ENCODE data around the gene TEX22. TPM values are rescaled to one million over a fixed set of nuclear protein-coding genes. Genes with fewer than 3 reads are reported as not detected.

TEX22 gene
- total and polyA plus RNA-seq, 8 donors = 0.18 to 0.35 TPM; not detected in 6

DNA sequence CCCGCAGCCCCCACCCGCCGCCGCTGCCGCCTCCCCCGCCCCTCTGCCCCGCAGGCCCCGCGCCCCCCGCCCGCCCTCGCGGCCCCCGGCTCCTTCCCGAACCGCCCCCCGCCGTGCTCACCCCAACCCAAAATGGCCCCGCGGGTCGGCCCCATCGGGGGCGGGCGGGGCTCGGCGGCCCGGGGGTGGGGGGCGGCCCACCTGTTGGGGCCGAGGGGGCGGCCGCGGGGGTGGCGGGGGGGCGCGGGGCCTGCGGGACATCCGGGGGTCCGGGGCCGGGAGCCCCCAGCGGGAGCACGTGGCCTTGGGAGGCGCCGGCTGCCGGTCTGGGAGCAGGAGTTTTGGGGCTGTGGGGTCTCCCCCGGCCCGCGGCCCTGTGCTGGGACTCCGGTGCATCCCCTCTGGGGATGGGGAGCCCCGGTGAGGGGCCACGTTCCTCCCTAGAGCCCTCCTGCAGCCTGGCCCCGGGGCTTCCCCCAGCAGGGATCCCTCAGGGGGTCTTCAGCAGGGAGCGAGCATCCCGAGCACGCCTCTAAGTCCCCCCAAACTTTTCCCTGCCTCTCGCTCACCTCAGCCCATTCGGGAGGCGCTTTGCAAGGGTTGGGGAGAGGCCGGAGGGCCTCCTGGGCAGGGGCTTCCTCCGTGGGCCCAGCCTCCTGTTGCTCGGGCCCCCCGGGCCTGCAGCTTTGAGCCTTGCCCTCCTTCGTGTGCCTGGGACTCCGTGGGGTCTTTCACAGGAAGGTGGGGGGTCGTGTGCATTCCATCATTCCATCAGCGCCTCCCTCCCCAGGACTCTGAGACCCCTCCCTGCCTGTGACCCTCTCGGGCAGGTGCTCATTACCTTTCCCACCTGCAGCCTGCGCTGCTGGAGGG lies 22.0 kb downstream of the TEX22 start:
- peak overlapping the region; percentile 73 to 86 (median 80) for H3K4me3 ChIP-seq
- no peak for DNase-seq
- H3K4me1 ChIP-seq = peaks cover 31 to 44% (median 39%) of the 10 kb centered on the region in 4 donors
- intact Hi-C loops (cut with DNase I; ENCODE audit: low total_unique reads) = no loop called here
- H3K36me3 ChIP-seq = peaks cover 0 to 9% (median 6%) of the 10 kb centered on the region in 4 donors
- H3K9me3 ChIP-seq = no peaks in the 10 kb centered on the region
- H3K27me3 ChIP-seq = no peaks in the 10 kb centered on the region
- 1 to 4% (median 3%) methylated on average over 10 to 66 of the region's 67 CpGs for WGBS, 5 donors
- peak overlapping the region in 4 of 5 donors; percentile 67 to 84 (median 76) for H3K27ac ChIP-seq
- TF ChIP-seq POLR2A (IDR thresholded peaks at IDR 0.05) (no peak), POLR2AphosphoS5 (IDR thresholded peaks at IDR 0.05) (no peak)

DNA sequence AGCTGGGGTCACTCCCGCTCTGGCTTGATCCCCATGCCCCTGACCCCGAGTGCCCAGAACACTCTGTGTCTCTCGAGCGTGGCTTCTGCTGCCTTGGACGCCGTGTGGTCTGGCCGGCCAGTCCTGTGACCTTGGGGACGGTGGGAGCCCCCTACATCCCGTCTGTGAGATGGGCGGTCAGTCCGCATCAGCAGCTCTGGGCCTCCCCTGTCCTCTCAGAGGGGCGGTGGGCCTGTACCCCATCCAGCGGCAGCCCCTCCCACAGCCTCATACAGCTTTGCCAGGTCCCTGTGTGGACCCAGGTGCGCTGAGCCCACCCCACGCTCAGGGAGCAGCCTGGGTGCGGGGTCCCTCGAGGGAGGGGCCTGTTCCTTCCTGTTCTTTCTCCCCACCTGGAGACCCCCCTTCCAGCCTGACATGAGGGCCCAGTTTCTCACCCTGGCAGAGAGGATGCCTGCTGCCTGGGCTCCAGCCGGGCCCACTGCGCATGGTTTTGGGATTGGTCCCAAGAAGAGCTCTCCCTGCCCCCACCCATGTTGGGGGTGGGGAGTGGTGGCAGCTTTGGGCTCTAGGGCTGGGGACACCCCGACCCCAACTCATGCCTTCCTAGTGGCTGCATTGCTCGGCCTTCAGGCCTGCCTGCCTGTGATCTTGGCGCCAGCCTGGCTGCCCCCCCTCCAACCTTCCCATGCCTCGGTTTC lies 22.8 kb downstream of the TEX22 start:
- H3K4me1 ChIP-seq = peaks cover 31 to 39% (median 36%) of the 10 kb centered on the region in 4 donors
- no peaks in the 10 kb centered on the region for H3K27me3 ChIP-seq
- peaks cover 0 to 16% (median 10%) of the 10 kb centered on the region in 4 donors for H3K36me3 ChIP-seq
- H3K27ac ChIP-seq = peak overlapping the region; percentile 10 to 84 (median 71)
- no peak for DNase-seq
- WGBS, 5 donors = 41 to 59% (median 44%) methylated on average over 4 to 23 of the region's 23 CpGs
- TF ChIP-seq EP300 (IDR thresholded peaks at IDR 0.05) = no peak
- no peak for TF ChIP-seq POLR2A (IDR thresholded peaks at IDR 0.05)
- TF ChIP-seq, protein P1, sequence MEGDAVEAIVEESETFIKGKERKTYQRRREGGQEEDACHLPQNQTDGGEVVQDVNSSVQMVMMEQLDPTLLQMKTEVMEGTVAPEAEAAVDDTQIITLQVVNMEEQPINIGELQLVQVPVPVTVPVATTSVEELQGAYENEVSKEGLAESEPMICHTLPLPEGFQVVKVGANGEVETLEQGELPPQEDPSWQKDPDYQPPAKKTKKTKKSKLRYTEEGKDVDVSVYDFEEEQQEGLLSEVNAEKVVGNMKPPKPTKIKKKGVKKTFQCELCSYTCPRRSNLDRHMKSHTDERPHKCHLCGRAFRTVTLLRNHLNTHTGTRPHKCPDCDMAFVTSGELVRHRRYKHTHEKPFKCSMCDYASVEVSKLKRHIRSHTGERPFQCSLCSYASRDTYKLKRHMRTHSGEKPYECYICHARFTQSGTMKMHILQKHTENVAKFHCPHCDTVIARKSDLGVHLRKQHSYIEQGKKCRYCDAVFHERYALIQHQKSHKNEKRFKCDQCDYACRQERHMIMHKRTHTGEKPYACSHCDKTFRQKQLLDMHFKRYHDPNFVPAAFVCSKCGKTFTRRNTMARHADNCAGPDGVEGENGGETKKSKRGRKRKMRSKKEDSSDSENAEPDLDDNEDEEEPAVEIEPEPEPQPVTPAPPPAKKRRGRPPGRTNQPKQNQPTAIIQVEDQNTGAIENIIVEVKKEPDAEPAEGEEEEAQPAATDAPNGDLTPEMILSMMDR (IDR thresholded peaks at IDR 0.05) = no peak
- no peak for TF ChIP-seq POLR2AphosphoS5 (IDR thresholded peaks at IDR 0.05)
- H3K9me3 ChIP-seq = no peaks in the 10 kb centered on the region
- intact Hi-C loops (cut with DNase I; ENCODE audit: low total_unique reads) = no loop called here
- H3K4me3 ChIP-seq = peak overlapping the region; percentile 73 to 86 (median 80)

DNA sequence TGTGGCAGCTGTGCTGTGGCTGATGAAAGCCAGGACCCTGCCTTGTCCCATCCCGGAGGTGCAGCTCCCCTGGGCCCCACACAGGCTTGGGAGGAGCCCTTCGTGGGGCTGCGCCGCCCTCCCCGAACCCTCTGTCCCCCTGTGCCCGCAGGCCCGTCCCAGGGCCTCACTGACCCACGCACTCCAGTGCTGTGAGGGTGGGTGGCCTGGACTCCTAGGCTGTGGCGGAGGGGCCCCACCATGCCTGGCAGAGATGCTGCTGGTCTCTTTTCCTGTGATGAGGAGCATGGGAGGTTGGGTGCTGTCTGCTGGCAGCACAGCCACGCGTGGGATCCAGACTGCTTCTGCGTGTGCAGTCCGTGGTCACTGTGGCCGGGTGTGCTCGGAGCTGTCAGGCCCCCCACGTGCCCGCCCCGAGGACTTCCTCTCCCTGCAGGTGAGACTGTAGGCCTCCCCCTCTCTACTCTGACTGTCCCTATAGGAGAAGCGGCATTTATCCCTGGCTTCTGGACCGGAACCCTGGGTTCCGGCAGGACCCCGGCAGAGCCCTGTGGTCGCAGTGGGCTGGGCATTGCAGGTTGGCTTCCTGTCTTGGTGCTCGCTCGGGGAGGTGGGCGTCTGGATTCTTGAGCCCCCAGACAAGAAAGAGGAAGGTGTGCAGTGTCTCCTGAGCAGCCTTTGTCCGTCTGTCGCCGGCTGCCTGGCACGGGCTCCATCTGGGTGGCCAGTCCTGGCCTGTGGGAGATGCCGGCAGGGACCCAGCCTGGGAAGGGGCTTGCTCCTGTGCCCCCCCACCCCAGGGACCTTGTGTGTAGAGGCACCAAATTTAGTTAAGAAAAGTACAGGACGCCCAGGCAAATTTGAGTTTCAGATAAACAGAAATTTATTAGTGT lies 23.6 kb downstream of the TEX22 start:
- intact Hi-C loops (cut with DNase I; ENCODE audit: low total_unique reads) = no loop called here
- Histone ChIP-seq H3K27me3 (no peaks in the 10 kb centered on the region), H3K4me1 (peaks cover 31 to 39% (median 36%) of the 10 kb centered on the region in 4 donors), H3K9me3 (peaks cover 0 to under 1% (median 0%) of the 10 kb centered on the region in 4 donors), H3K4me3 (peak overlapping the region in 3 of 4 donors; percentile 5 to 81 (median 73)), H3K27ac (peak overlapping the region in 4 of 5 donors; percentile 67 to 84 (median 76)), H3K36me3 (peaks cover 0 to 24% (median 19%) of the 10 kb centered on the region in 4 donors)
- WGBS, 5 donors = 57 to 70% (median 67%) methylated on average over 25 to 32 of the region's 32 CpGs
- no peak for DNase-seq
- TF ChIP-seq POLR2AphosphoS5 (IDR thresholded peaks at IDR 0.05) (no peak), EP300 (IDR thresholded peaks at IDR 0.05) (no peak), POLR2A (IDR thresholded peaks at IDR 0.05) (no peak)
- TF ChIP-seq, protein P1 (IDR thresholded peaks at IDR 0.05) = no peak

DNA sequence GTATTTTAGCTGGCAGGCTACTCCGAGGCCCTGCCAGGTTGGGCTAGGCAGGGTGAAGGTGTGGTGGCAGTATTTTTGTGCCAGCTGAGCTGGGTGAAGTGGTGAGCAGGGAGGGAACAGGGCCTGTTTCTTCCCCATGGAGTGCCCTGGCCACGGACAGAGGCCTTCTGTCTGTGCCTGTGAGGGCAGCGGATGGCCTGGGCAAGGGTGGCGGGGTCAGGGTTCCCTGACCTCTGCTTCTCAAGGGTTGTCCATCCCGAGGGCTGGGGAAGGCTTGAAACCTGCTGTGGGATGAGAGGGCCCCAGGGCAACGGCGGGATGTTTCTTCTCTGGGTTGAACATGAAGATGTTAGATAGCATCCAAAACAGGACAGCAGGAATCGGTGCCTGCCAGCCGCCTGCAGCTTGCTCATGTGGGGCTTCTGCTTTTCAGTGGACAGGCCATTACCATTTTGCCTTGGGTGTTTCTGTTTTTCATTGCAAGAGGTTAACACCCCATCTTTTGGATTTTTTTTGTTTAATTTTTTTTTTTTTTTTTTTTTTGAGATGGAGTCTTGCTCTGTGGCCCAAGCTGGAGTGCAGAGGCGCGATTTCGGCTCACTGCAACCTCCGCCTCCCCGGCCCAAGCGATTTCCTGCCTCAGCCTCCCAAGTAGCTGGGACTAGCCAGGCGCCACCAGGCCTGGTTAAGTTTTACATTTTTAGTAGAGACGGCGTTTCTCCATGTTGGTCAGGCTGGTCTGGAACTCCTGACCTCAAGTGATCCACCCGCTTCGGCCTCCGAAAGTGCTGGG lies 24.6 kb downstream of the TEX22 start:
- peaks cover 0 to 3% (median 0%) of the 10 kb centered on the region in 4 donors for H3K9me3 ChIP-seq
- intact Hi-C loops (cut with DNase I; ENCODE audit: low total_unique reads) = no loop called here
- no peaks in the 10 kb centered on the region for H3K27me3 ChIP-seq
- no peak overlapping the region for H3K4me3 ChIP-seq
- no peak for DNase-seq
- WGBS, 5 donors = 77 to 82% (median 80%) methylated on average over 21 of the region's 21 CpGs
- H3K27ac ChIP-seq = peak overlapping the region in 2 of 5 donors; percentile 10 to 82
- peaks cover 0 to 28% (median 20%) of the 10 kb centered on the region in 4 donors for H3K36me3 ChIP-seq
- TF ChIP-seq, protein P1 (IDR thresholded peaks at IDR 0.05) = no peak
- TF ChIP-seq POLR2A (IDR thresholded peaks at IDR 0.05) = no peak
- TF ChIP-seq EP300 (IDR thresholded peaks at IDR 0.05) = no peak
- no peak for TF ChIP-seq POLR2AphosphoS5 (IDR thresholded peaks at IDR 0.05)
- peaks cover 31 to 39% (median 36%) of the 10 kb centered on the region in 4 donors for H3K4me1 ChIP-seq

Data from stomach (tissue), 9 donors.